IMR-90 (cell line): Measurements from ENCODE around the gene PAPLN. TPM values are rescaled to one million over a fixed set of nuclear protein-coding genes. Genes with fewer than 3 reads are reported as not detected.

ENCODE experiments used
- ATAC-seq: fragments of 200-7000 bp; cut with Tn5 transposase; 2 replicates; pipeline ENCODE4 v1.9.1; 2020; ENCODE audit warnings: low read depth, mild to moderate bottlenecking, moderate library complexity
- BruUV-seq: library from RNA; stranded (reverse); fragments of 400-500 nt; replicated peaks from 2 replicates; lab custom pipeline; 2021; lab: Mats Ljungman, UMichigan
- CTCF ChIA-PET: fragments of 300-600 bp; formaldehyde crosslinking; extraction: SDS; loops from one replicate; lab custom pipeline; 2021; ENCODE audit warnings: antibody characterized with exemption; lab: Yijun Ruan, JAX
- POLR2A ChIA-PET: fragments of 300-600 bp; sonication (Branson Sonifier 250); formaldehyde crosslinking; loops from one replicate; lab custom pipeline; 2022; ENCODE audit warnings: antibody characterized with exemption; ENCODE audit not compliant: unreplicated experiment; lab: Charles Lee
- DNase-seq: peaks from one replicate; pipeline ENCODE4 v3.0.0; 2013
- H2AFZ ChIP-seq: replicated peaks from 2 replicates; pipeline ENCODE3; 2013; ENCODE audit warnings: low read length, mild to moderate bottlenecking; ENCODE audit not compliant: poor library complexity
- H2AK5ac ChIP-seq: 2 replicates; pipeline ENCODE4 v1.6.1; 2013; ENCODE audit warnings: low read depth, low read length, inconsistent platforms
- H2AK9ac ChIP-seq: replicated peaks from 2 replicates; pipeline ENCODE3; 2013; ENCODE audit warnings: mild to moderate bottlenecking, low read depth, low read length, moderate library complexity; ENCODE audit not compliant: poor library complexity
- H2BK120ac ChIP-seq: 2 replicates; pipeline ENCODE4 v1.6.1; 2013; ENCODE audit warnings: low read depth, low read length, inconsistent platforms
- H2BK15ac ChIP-seq: 3 replicates; pipeline ENCODE4 v1.6.1; 2013; ENCODE audit warnings: low read depth, low read length, inconsistent platforms
- H2BK20ac ChIP-seq: 2 replicates; pipeline ENCODE4 v1.6.1; 2013; ENCODE audit warnings: low read depth, mild to moderate bottlenecking, inconsistent platforms, low read length, moderate library complexity
- H2BK5ac ChIP-seq: 2 replicates; pipeline ENCODE4 v1.6.1; 2013; ENCODE audit warnings: mild to moderate bottlenecking, low read depth, low read length, inconsistent platforms; ENCODE audit not compliant: poor library complexity, severe bottlenecking
- H3K14ac ChIP-seq: replicated peaks from 2 replicates; pipeline ENCODE4 v1.6.1; 2013; ENCODE audit warnings: low read depth, low read length, inconsistent platforms
- H3K18ac ChIP-seq: 2 replicates; pipeline ENCODE4 v1.6.1; 2013; ENCODE audit warnings: low read depth, low read length, control low read depth
- H3K23ac ChIP-seq: 2 replicates; pipeline ENCODE4 v1.6.1; 2013; ENCODE audit warnings: low read depth, low read length, inconsistent platforms
- H3K27ac ChIP-seq: 2 replicates; pipeline ENCODE4 v1.5.1; 2013; ENCODE audit warnings: mild to moderate bottlenecking, control low read depth, low read length; ENCODE audit not compliant: insufficient read depth
- H3K27me3 ChIP-seq: 2 replicates; pipeline ENCODE4 v1.6.1; 2013; ENCODE audit warnings: low read length; ENCODE audit not compliant: control insufficient read depth, insufficient read depth
- H3K36me3 ChIP-seq: 2 replicates; pipeline ENCODE4 v1.6.1; 2013; ENCODE audit warnings: low read length, mixed read lengths; ENCODE audit not compliant: control insufficient read depth, insufficient read depth
- H3K4ac ChIP-seq: 2 replicates; pipeline ENCODE4 v1.6.1; 2013; ENCODE audit warnings: low read depth, low read length, inconsistent platforms
- H3K4me1 ChIP-seq: 2 replicates; pipeline ENCODE4 v1.6.1; 2013; ENCODE audit warnings: low read length, mixed read lengths; ENCODE audit not compliant: control insufficient read depth, insufficient read depth
- H3K4me2 ChIP-seq: 2 replicates; pipeline ENCODE4 v1.6.1; 2013; ENCODE audit warnings: low read depth, mild to moderate bottlenecking, control low read depth, low read length, moderate library complexity
- H3K4me3 ChIP-seq: 2 replicates; pipeline ENCODE4 v1.5.1; 2013; ENCODE audit warnings: low read depth, mild to moderate bottlenecking, control low read depth, low read length, moderate library complexity; ENCODE audit not compliant: insufficient read depth
- H3K56ac ChIP-seq: 2 replicates; pipeline ENCODE4 v1.6.1; 2013; ENCODE audit warnings: low read length, inconsistent platforms; ENCODE audit not compliant: insufficient read depth; ENCODE audit errors: extremely low read depth
- H3K79me1 ChIP-seq, 2 experiments: 2 replicates each; pipeline ENCODE4 v1.6.1; 2013; ENCODE audit warnings: low read length in 2 of 2, inconsistent platforms in 1 of 2, low read depth in 1 of 2
- H3K9ac ChIP-seq: 2 replicates; pipeline ENCODE4 v1.6.1; 2013; ENCODE audit warnings: low read depth, low read length, control low read depth
- H3K9me1 ChIP-seq: 2 replicates; pipeline ENCODE4 v1.6.1; 2013; ENCODE audit warnings: low read length, inconsistent platforms; ENCODE audit not compliant: insufficient read depth
- H3K9me3 ChIP-seq: 2 replicates; pipeline ENCODE4 v1.6.1; 2013; ENCODE audit warnings: low read length; ENCODE audit not compliant: control insufficient read depth, insufficient read depth
- H4K20me1 ChIP-seq: 2 replicates; pipeline ENCODE4 v1.6.1; 2013; ENCODE audit warnings: low read length, inconsistent platforms; ENCODE audit not compliant: insufficient read depth
- H4K5ac ChIP-seq: 2 replicates; pipeline ENCODE4 v1.6.1; 2013; ENCODE audit warnings: mild to moderate bottlenecking, low read depth, low read length, control low read depth
- H4K8ac ChIP-seq, 2 experiments: 2 replicates each; pipeline ENCODE4 v1.6.1; 2013; ENCODE audit warnings: low read depth in 2 of 2, low read length in 2 of 2, control low read depth in 1 of 2, inconsistent platforms in 1 of 2
- H4K91ac ChIP-seq: 2 replicates; pipeline ENCODE4 v1.6.1; 2013; ENCODE audit warnings: low read depth, low read length, inconsistent platforms; ENCODE audit not compliant: insufficient read depth
- BHLHE40 ChIP-seq: fragments of 150-350 bp; IDR thresholded peaks from 2 replicates; pipeline ENCODE4 v1.6.1; 2016; ENCODE audit warnings: mild to moderate bottlenecking, low read depth, low read length
- CHD1 ChIP-seq: IDR thresholded peaks from 2 replicates; pipeline ENCODE4 v1.6.1; 2012; ENCODE audit warnings: low read depth, low read length, improper control_type of control experiment
- CTCF ChIP-seq: conservative IDR thresholded peaks from 2 replicates; pipeline ENCODE4 v1.5.1; 2012; ENCODE audit warnings: mild to moderate bottlenecking, low read depth, low read length, improper control_type of control experiment
- ELK1 ChIP-seq: fragments of 150-350 bp; IDR thresholded peaks from 2 replicates; pipeline ENCODE4 v1.6.1; 2016; ENCODE audit warnings: low read depth, mild to moderate bottlenecking, low read length, moderate library complexity, borderline replicate concordance
- FOS ChIP-seq: fragments of 150-350 bp; IDR thresholded peaks from 2 replicates; pipeline ENCODE4 v1.6.1; 2016; ENCODE audit warnings: low read depth, low read length
- MAFK ChIP-seq: IDR thresholded peaks from 2 replicates; pipeline ENCODE4 v1.6.1; 2012; ENCODE audit warnings: low read depth, low read length, improper control_type of control experiment
- MAZ ChIP-seq: IDR thresholded peaks from 2 replicates; pipeline ENCODE4 v1.6.1; 2012; ENCODE audit warnings: low read depth, mild to moderate bottlenecking, low read length, improper control_type of control experiment, moderate library complexity, borderline replicate concordance
- MXI1 ChIP-seq: IDR thresholded peaks from 2 replicates; pipeline ENCODE4 v1.6.1; 2012; ENCODE audit warnings: low read depth, mild to moderate bottlenecking, low read length, moderate library complexity, borderline replicate concordance
- NFE2L2 ChIP-seq: fragments of 150-350 bp; IDR thresholded peaks from 2 replicates; pipeline ENCODE4 v1.6.1; 2016; ENCODE audit warnings: low read depth, mild to moderate bottlenecking, low read length
- POLR2A ChIP-seq: IDR thresholded peaks from 2 replicates; pipeline ENCODE4 v1.6.1; 2012; ENCODE audit warnings: mild to moderate bottlenecking, low read depth, low read length
- RAD21 ChIP-seq: IDR thresholded peaks from 2 replicates; pipeline ENCODE4 v1.6.1; 2012; ENCODE audit warnings: low read length, improper control_type of control experiment
- RCOR1 ChIP-seq: IDR thresholded peaks from 2 replicates; pipeline ENCODE4 v1.6.1; 2012; ENCODE audit warnings: mild to moderate bottlenecking, low read length, improper control_type of control experiment; ENCODE audit not compliant: insufficient replicate concordance
- RFX5 ChIP-seq: IDR thresholded peaks from 2 replicates; pipeline ENCODE4 v1.8.0; 2012; ENCODE audit warnings: low read depth, mild to moderate bottlenecking, low read length, moderate library complexity
- SMC3 ChIP-seq: fragments of 150-350 bp; IDR thresholded peaks from 2 replicates; pipeline ENCODE4 v1.6.1; 2016; ENCODE audit warnings: low read depth, mild to moderate bottlenecking, antibody characterized with exemption, low read length, moderate library complexity
- USF2 ChIP-seq: fragments of 150-350 bp; IDR thresholded peaks from 2 replicates; pipeline ENCODE4 v1.6.1; 2017; ENCODE audit warnings: mild to moderate bottlenecking, antibody characterized with exemption, low read length, low read depth
- WGBS, 2 experiments: methylation state at CpG; one replicate each; pipeline versions ENCODE4 v1.1.5 to v1.1.7; 2013; ENCODE audit warnings: missing lambda C conversion rate in 2 of 2; ENCODE audit not compliant: insufficient read length in 1 of 2; ENCODE audit errors: extremely low coverage in 2 of 2; 5-methylcytosine and 5-hydroxymethylcytosine counted together
- dilution Hi-C: fragments of 300-500 bp; cut with HindIII; formaldehyde crosslinking; loops from one replicate; pipeline ENCODE4 v1.14.3; 2018; ENCODE audit warnings: low sequenced_read_pairs; ENCODE audit not compliant: unreplicated experiment
- in situ Hi-C: fragments of 300-500 bp; cut with MboI; formaldehyde crosslinking; loops from 3 replicates; pipeline ENCODE4 v1.14.3; 2019; ENCODE audit warnings: low sequenced_read_pairs, inconsistent platforms, mixed read lengths
- intact Hi-C: fragments of 100-400 bp; cut with micrococcal nuclease; formaldehyde crosslinking; loops from 2 replicates; pipeline ENCODE4 v1.10.0; 2022
- polyA plus RNA-seq, 3 experiments: library from polyadenylated mRNA; depleted of rRNA; stranded (reverse); fragments of >200 nt; gene quantifications; 2 replicates each; pipeline ENCODE4 v1.2.3, GENCODE V29; 2012; ENCODE audit warnings: low replicate concordance in 1 of 3
- total RNA-seq: library from RNA; depleted of rRNA; stranded (reverse); fragments of >200 nt; gene quantifications from 2 replicates; pipeline ENCODE4 v1.2.3, GENCODE V29; 2012

The PAPLN gene
- total and polyA plus RNA-seq, 2 of the 4 experiments (the other 2 are of a cell fraction): 0.36 to 1.2 TPM

GRCh38 chr14:73266317-73266716 is 29.0 kb downstream of the PAPLN start (continued):
- TF ChIP-seq MAFK: no peak
- TF ChIP-seq CHD1: no peak
- TF ChIP-seq MAZ: no peak

GRCh38 chr14:73267474-73267873 is 30.2 kb downstream of the PAPLN start:
- Histone ChIP-seq H3K4ac (no peak overlapping the region), H2AFZ (no peak overlapping the region), H3K27ac (no peak overlapping the region), H3K9me1 (peaks cover 2% of the 10 kb centered on the region; the same call in 1 of the 2 replicates), H3K56ac (no peak overlapping the region), H3K14ac (no peak overlapping the region), H2AK5ac (no peak overlapping the region), H3K4me1 (peaks cover 4% of the 10 kb centered on the region), H2BK5ac (no peak overlapping the region), H3K4me2 (no peak overlapping the region), H4K8ac (no peak overlapping the region), H2BK20ac (no peak overlapping the region), H3K27me3 (no peaks in the 10 kb centered on the region), H2BK15ac (no peak overlapping the region), H3K4me3 (no peak overlapping the region), H3K9me3 (no peaks in the 10 kb centered on the region), H4K5ac (no peak overlapping the region), H3K79me1 (no peaks in the 10 kb centered on the region), H2BK120ac (no peak overlapping the region), H3K36me3 (peaks cover 2% of the 10 kb centered on the region), H3K23ac (no peak overlapping the region), H4K91ac (no peak overlapping the region), H3K18ac (no peak overlapping the region), H2AK9ac (no peak overlapping the region), H4K20me1 (no peaks in the 10 kb centered on the region), H3K9ac (no peak overlapping the region)
- 100% methylated on average over 5 of the region's 6 CpGs; no CpG with 5 or more reads in 1 of the 2 experiments for WGBS, 2 experiments
- CTCF ChIA-PET: no interaction called here
- no peak for ATAC-seq
- BruUV-seq: no TSS peak
- dilution Hi-C loops: no loop called here
- intact Hi-C loops: no loop called here
- POLR2A ChIA-PET: no interaction called here
- in situ Hi-C loops: no loop called here
- DNase-seq: no peak
- TF ChIP-seq ELK1 (no peak), POLR2A (no peak), RFX5 (no peak), NFE2L2 (no peak), SMC3 (no peak), CTCF (no peak), RAD21 (no peak), FOS (no peak), USF2 (no peak), BHLHE40 (no peak), CHD1 (no peak), MXI1 (no peak), RCOR1 (no peak), MAZ (no peak)
